GM19452 (cell line): Measurements from ENCODE around the gene R3HDM2.

Experiments used
- ATAC-seq: cut with Tn5 transposase; IDR thresholded peaks from one replicate; pipeline ENCODE4 v1.9.1; 2021; ENCODE audit not compliant: unreplicated experiment

R3HDM2 gene

DNA sequence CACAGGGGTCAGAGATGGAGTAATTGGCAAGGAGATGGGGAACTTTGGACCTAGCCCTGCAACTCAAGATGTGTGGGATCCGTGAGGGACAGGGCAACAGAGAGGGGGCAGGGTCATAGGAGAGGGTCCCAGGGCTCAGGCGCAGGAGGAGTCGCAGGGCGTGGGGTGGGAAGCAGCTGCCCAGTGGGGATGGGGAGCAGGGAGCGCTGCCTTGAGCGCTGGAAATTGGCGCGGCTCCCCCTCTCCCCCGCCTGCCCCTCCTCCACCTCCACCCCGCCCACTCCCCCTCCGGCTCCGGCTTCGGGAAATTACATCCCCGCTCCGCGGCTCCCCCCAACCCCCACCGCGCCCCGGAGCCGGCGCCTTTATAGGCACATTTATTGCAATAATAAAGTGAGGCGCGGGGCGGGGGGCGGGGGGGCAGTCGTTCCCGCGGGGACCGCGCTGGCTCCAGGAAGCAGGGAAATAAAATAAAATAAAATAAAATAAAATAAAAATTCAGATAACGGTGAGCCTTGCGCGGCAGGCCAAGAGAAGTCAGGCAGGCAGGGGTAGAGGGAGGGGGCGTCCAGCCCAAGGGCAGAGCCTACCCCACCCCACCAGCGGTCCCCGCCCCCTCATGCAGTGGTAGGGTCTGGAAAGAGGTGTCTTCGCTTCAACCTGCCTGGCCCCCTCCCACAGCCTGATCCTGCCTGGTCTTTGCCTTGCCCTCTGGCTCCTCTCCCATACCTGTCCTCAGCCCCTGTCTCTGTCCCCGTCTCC is 210.7 kb downstream of the R3HDM2 start:
- no peak for ATAC-seq

DNA sequence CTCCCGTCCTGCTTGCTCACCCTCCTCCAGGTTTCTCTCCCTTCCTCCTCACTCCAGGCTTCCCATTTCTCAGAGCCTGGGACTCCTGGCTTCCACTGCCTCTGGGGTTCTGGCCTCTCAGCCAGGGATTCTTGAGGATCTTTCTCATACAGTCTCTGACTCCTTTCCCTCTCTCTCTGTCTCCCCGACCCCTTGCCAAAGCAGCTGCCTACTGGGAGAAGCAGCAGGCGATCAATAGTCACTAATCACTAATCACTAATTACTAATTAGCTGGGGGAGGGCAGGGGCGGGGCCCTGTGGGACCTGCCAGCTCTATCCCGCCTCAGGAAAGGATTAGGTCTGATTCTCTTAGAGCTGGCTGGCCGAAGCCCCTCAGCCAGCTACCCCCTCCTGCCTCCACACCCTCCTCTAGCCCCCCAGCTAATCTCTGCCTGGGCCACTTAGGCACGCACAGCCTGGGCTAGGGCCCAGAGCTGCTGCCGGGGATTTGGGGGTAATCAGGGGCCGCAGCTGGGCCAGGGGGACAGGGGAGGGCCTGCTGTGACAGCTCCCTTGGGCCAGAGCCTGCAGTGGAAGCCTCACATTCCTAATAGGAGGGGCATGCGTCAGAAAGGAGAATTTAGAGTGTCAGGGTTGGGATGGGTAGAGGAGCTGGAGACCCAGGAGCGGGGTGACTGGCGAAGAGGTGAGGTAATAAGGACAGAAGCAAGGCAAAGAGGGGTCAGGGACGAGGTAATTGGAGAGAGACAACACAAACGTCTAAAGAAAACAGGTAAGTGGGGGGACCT is 211.4 kb downstream of the R3HDM2 start:
- no peak for ATAC-seq

DNA sequence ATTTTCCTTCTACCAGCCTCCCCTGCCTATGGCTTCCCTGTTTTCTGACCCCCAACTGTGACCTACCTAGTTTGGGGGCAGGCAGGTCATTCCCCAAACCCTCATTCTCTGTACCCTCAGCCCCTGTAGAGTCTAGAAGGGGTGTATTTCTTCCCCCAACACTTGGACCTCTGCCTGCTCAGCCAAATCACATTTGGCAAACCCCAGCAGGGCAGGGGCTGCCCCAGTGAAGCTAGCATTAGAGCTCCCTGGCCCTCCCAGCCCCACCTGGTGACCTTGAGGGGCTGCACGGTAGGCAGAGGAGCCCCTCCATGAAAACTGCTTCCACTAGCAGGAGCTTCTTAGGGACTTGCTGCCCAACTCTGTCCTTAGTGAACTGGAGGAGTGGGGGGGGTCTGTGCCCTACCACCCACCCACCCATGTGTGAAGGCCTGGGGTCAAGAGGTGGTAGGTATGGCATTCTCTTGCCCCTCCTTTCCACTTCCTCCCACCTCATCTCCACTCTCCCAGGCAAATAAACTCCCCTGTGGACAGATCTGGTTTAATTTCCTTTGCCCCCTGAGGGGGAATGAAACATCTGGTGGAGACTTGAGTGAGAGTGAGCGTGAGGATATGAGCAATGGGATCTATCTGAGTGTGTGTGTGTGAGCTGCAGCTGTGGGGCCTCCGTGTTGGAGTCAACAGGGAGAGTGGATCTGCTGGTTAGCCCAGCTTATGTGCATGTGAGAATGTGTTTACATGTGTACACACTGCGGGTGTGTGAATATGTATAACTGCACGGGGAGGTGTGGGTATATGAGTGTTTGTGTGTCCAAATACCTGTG is 212.6 kb downstream of the R3HDM2 start:
- no peak for ATAC-seq

DNA sequence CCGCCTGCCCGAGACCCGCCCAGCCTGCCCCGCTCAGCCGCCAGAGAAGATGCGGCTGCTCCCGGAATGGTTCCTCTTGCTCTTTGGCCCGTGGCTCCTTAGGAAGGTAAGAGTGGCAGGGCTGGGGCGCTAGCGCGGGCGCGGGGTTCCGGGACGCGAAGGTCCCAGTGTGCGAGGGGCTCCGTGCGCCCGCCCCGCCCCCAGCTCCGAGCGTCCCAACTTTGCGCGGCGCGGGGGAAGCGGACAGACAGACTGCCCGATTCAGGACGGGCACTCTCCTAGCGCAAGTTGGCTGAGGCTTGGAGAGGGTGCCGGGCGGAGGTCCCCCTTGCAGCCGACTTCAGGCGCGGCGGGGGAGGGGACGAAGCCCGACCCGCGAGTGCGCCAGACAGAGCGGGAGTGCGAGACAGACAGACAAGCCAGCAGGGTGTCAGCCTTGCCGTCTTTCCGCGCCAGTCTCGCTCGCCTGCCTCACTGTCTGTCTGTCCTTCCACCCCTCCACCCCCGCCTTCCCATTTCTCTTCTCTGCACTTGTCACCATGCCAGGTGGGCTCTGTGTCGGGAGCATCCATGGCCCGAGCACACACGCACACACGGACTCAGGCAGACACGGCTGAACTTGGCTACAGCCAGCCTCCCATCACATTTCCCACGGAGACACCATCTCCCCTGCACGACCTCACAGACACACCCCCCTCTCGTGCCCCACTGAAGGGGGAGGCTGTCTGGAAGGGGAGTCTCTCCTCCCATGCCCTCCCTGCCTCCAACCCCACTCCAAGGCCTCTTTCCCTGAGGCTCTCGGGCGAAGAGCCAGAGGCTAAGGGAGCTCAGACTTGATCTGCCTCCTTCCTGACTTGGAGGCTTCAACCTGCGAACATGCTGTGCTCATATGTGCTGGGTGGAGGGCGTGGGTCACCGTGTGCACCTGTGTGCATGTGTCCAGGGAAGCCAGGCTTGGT is 213.6 kb downstream of the R3HDM2 start:
- ATAC-seq: no peak

DNA sequence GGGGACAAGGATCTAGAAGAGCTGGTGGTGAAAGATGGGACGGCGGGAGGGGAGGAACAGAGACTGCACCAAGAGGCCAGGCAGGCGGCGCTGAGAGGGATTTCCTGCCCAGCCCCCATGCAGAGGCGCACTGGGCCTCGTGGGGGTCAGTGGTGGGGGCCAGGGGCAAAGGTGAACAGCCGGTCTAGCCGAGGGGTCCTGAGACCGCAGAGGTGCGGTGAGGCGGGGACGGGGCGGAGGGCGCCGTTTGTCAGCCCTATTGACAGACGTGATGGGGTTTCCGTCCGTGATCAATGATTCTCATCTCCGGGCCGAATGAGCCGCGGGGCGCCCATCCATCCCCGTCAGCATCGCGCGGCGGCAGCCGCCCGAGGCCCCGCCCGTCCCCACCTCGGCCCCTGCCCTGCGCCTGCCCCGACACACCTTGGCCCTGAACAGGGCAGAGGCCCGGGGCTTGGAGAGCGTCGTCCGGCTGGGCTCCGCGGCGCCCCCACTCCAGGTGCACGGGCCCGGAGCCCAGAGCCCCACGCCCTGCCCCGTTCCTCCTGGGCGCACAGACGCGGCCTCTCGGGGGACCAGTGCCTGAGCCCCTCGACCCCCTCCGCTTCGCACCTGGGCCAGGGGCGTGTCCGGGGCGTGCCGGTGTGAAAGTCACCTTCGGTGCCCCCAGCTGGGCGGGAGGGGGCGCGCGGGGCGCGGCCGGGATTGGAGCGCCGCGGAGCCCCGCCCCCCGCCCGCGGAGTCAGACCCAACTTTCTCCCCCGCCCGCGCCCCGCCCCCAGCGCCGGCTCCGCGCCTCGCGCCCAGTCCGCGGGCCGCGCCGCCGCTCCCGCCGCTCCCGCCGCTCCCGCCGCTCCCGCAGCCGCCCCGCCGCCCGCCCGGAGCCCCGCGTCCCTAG is 214.6 kb downstream of the R3HDM2 start, which contains the start of gene NXPH4:
Gene NXPH4, plus strand, starts transcription at position 781 of the 898 bp plus-strand sequence. CDS start 176 bp downstream, outside the sequence.
- no peak for ATAC-seq

DNA sequence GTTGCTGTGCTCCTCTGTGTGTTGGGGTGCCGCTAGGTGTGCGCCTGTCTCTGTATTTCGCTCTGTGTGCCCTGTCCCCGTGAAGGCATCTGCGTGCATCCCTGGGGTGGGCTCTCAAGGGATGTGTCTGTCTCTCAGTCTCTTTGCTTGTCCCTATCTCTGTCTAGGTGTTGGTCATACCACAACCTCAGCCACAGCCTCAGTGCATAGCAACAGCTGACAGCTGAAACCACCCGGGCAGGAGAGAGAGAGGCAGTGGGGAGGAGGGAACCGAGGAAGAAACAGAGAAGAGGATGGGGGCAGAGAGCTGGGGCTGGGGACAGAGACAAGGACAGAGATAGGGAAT is 215.2 kb downstream of the R3HDM2 start:
- no peak for ATAC-seq

DNA sequence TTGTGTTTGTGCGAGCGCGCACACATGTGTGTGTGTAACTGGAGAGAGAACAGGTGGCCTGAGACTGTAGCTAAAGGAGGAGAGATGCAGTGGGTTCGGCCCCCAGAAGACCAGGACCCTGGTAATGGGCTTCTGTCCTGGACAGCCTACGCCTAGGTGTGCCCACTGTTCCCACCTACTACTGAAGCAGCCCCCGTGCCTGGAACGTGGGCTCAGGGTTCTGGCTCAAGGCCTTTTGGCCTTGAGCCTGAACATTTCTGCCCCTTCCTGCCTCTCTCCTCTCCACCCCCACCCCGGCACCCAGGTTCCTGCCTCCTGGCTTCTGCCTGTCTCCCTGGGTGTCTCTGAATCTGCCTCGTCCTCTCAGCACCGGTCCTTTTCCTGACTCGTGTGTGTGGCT is 215.8 kb downstream of the R3HDM2 start:
- no peak for ATAC-seq

DNA sequence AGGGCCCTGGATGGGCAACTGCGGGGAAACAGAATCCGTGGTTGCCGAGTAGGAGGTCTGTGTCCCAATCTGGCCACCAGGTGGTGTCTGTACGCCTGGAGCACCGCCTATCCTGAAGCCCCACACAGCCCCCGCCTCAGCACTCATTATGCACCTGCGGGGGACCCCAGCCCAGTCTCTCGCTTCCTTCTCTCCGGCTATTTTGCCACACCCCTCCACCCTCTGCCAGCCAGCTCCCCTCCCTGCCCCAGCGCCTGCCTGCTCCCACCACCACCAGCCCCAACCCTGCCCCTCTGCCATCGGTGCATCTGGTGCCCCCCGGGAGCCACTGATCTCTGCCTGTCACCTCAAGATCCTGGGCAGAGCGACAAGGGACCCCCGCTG is 216.5 kb downstream of the R3HDM2 start:
- no peak for ATAC-seq

DNA sequence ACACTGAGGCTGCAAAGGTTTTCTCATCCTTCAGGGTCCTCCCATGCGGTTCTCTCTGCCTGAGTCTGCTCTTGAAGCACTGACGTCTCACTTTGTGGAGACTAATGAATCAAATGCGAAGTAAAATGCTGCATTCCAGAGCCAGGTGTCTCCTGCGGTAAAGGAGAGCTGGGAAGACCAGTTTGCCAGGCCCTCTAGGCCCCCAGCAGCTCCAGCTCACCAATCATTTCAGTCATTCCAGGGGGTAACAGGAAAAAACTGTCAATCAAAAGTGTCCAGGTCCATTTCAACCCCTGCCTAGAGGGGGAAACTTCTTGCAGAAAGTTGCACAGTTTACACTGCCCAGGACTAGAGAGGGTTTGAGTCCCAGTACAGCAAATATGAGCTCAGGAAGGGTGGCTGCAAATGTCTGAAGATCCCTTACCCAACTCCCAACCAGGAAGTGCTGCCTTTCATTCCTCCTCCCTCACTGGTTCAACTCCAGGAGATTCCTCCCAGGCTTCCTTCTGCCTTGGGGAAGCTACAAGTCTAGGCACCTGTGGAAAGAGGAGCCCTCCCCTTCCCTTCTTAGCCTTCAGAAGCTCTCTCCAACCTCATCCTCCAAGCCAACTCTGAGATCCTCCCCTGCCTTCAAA is 217.0 kb downstream of the R3HDM2 start:
- no peak for ATAC-seq

DNA sequence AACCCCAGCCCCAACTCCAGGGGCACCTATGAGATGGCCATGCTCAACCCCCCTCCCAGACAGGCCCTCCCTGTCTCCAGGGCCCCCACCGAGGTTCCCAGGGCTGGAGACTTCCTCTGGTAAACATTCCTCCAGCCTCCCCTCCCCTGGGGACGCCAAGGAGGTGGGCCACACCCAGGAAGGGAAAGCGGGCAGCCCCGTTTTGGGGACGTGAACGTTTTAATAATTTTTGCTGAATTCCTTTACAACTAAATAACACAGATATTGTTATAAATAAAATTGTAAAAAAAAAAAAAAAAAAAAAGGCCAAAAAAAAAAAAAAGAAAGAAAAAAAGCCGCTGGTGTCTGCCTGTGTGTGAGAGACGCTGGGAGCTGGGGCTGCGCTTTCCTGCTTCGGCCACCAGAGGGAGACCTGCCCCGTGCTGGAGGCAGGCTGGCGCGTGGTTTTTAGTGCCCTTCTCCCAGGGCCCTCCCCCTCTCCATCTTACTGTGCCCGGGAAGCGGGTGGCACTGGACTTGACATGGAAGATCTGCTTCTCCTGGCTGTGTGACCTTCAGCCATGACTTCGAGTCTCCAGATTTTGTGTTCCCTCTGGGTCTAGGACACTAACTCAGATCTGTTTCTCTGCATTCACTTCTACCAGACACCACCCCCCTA is 217.7 kb downstream of the R3HDM2 start:
- ATAC-seq: no peak

DNA sequence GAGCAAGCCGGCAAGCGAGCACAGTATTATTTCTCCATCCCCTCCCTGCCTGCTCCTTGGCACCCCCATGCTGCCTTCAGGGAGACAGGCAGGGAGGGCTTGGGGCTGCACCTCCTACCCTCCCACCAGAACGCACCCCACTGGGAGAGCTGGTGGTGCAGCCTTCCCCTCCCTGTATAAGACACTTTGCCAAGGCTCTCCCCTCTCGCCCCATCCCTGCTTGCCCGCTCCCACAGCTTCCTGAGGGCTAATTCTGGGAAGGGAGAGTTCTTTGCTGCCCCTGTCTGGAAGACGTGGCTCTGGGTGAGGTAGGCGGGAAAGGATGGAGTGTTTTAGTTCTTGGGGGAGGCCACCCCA is 218.2 kb downstream of the R3HDM2 start:
- ATAC-seq: no peak

DNA sequence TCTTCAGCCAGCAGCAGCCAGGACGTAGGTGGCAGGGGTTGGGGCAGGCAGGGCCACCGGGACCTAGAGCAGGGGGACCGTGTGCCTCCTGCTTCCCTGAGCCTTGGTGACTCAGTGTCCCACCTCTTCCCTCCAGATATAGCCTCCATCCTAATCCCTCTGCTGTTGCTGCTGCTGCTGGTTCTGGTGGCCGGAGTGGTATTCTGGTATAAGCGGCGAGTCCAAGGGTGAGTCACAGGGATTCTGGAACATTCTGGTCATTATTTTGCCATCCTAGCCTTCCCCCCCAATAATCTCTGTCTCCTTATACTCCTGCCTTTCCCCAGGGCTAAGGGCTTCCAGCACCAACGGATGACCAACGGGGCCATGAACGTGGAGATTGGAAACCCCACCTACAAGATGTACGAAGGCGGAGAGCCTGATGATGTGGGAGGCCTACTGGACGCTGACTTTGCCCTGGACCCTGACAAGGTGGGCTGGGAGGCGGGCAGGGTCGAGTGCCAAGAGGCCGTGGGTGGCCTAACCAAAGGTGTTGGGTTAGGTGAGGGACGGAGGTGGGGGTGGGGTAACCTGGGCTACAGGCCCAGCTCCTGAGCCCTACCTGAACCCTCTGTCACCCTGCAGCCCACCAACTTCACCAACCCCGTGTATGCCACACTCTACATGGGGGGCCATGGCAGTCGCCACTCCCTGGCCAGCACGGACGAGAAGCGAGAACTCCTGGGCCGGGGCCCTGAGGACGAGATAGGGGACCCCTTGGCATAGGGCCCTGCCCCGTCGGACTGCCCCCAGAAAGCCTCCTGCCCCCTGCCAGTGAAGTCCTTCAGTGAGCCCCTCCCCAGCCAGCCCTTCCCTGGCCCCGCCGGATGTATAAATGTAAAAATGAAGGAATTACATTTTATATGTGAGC is 218.8 kb downstream of the R3HDM2 start:
- ATAC-seq: no peak

DNA sequence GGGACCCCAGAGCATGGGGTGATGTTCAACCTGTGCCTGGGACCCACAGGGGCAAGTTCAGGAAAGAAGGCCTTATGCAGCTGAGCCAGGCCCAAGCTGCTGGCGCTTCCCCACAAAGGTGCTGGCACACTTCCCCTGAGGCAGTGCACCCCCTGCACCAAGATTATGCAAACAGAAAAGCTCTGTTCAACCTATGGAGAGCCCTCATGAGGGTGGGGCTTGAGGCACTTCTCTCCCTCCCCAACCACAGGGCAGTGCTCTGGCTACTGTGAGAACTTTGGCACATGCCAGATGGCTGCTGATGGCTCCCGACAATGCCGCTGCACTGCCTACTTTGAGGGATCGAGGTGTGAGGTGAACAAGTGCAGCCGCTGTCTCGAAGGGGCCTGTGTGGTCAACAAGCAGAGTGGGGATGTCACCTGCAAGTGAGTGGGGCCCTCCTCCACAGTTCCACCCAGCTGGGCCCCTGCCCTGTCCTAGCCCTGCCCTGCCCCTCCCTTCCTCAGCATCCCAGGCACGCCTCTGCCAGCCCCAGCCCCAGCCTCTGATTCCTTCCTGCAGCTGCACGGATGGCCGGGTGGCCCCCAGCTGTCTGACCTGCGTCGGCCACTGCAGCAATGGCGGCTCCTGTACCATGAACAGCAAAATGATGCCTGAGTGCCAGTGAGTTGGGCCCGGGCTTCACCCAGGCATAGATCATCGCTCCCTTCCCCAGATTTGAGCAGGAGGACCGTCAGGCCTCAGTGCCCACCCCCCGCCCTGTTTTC is 219.7 kb downstream of the R3HDM2 start:
- no peak for ATAC-seq

DNA sequence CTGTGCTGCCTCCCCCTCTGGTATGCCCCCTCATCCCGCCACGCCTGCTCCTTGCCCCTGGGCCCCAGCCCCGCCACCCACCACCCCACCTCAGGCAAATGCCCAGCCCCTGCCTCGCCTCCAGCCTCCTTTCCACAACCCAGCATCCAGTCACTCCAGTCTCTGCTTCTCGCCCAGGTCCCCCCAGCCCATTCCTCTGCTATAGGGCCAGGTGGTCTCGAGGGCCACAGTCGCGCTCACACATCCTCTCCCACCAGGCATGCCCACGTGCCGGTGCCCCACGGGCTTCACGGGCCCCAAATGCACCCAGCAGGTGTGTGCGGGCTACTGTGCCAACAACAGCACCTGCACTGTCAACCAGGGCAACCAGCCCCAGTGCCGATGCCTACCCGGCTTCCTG is 220.4 kb downstream of the R3HDM2 start:
- ATAC-seq: no peak

DNA sequence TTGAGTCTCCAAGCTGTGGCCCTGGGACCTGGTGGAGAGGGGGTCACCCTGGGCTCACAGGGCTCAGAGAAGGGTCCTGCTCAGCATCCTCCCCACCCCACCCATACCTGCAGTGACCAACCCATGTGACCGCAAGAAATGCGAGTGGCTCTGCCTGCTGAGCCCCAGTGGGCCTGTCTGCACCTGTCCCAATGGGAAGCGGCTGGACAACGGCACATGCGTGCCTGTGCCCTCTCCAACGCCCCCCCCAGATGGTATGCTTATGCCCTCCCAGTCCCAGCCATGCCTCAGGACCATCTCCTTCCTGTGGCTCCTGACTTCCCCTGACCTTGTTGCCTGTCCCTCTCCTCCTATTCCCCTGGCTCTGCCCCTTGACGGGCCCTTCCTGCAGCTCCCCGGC is 220.9 kb downstream of the R3HDM2 start:
- no peak for ATAC-seq

DNA sequence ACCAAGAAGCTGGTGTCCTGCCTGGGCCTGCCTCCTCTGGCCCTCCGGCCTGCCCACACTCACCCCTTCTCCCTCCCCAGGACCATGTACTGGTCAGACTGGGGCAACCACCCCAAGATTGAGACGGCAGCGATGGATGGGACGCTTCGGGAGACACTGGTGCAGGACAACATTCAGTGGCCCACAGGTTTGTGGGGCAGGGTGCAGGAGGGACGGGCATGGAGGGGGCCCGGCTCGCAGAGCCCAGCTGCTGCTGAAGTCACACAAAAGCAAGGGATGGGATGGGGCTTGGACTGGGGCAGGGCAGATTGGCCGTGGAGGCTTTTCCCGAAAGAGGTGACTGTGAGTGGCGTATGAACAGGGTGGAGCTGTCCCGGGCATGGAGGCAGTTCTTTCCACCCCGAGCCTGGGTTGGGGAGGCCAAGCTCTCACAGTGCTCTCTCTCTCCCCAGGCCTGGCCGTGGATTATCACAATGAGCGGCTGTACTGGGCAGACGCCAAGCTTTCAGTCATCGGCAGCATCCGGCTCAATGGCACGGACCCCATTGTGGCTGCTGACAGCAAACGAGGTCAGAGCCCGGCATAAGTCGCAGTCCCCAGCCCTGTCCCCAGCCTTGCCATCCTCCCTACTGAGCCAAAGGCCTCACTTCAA is 222.1 kb downstream of the R3HDM2 start:
- ATAC-seq: no peak
